ENCODE results near the gene PTK6. TPM values are rescaled to one million over a fixed set of nuclear protein-coding genes. Genes with fewer than 3 reads are reported as not detected.

PTK6 gene
- total and polyA plus RNA-seq, 2 of the 13 experiments (the other 11 are each of a cell fraction or from before 2014, with no cell fraction given) = 0.08 TPM; not detected in 1

GRCh38 chr20:63551068-63551467 lies 13.9 kb upstream of the PTK6 start (continued):
- TF ChIP-seq, protein P1, sequence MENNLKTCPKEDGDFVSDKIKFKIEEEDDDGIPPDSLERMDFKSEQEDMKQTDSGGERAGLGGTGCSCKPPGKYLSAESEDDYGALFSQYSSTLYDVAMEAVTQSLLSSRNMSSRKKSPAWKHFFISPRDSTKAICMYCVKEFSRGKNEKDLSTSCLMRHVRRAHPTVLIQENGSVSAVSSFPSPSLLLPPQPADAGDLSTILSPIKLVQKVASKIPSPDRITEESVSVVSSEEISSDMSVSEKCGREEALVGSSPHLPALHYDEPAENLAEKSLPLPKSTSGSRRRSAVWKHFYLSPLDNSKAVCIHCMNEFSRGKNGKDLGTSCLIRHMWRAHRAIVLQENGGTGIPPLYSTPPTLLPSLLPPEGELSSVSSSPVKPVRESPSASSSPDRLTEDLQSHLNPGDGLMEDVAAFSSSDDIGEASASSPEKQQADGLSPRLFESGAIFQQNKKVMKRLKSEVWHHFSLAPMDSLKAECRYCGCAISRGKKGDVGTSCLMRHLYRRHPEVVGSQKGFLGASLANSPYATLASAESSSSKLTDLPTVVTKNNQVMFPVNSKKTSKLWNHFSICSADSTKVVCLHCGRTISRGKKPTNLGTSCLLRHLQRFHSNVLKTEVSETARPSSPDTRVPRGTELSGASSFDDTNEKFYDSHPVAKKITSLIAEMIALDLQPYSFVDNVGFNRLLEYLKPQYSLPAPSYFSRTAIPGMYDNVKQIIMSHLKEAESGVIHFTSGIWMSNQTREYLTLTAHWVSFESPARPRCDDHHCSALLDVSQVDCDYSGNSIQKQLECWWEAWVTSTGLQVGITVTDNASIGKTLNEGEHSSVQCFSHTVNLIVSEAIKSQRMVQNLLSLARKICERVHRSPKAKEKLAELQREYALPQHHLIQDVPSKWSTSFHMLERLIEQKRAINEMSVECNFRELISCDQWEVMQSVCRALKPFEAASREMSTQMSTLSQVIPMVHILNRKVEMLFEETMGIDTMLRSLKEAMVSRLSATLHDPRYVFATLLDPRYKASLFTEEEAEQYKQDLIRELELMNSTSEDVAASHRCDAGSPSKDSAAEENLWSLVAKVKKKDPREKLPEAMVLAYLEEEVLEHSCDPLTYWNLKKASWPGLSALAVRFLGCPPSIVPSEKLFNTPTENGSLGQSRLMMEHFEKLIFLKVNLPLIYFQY (CRISPR knock-in tag; IDR thresholded peaks at IDR 0.05; ENCODE audit: borderline replicate concordance) = no peak
- TF ChIP-seq DZIP1 (CRISPR knock-in tag; IDR thresholded peaks at IDR 0.05) (no peak), SIN3B (IDR thresholded peaks at IDR 0.05; ENCODE audit: low read length) (no peak), SMYD3 (CRISPR knock-in tag; IDR thresholded peaks at IDR 0.05) (no peak), ZNF225 (CRISPR knock-in tag; IDR thresholded peaks at IDR 0.05) (no peak), ZNF460 (CRISPR knock-in tag; IDR thresholded peaks at IDR 0.05; ENCODE audit: borderline replicate concordance) (no peak), RBAK (CRISPR knock-in tag; IDR thresholded peaks at IDR 0.05) (no peak), ZBTB42 (CRISPR knock-in tag; IDR thresholded peaks at IDR 0.05) (no peak), CEBPB (IDR thresholded peaks at IDR 0.05; ENCODE audit: borderline replicate concordance, low read depth, low read length) (peak; percentile 54; the same call in 1 of the 2 replicates), SNAI1 (CRISPR knock-in tag; IDR thresholded peaks at IDR 0.05; ENCODE audit: borderline replicate concordance) (no peak), HCFC1 (IDR thresholded peaks at IDR 0.05; ENCODE audit: low read depth, low read length) (no peak), NR0B2 (CRISPR knock-in tag; IDR thresholded peaks at IDR 0.05) (no peak), THAP7 (CRISPR knock-in tag; IDR thresholded peaks at IDR 0.05) (no peak)
- TF ChIP-seq, protein P2, sequence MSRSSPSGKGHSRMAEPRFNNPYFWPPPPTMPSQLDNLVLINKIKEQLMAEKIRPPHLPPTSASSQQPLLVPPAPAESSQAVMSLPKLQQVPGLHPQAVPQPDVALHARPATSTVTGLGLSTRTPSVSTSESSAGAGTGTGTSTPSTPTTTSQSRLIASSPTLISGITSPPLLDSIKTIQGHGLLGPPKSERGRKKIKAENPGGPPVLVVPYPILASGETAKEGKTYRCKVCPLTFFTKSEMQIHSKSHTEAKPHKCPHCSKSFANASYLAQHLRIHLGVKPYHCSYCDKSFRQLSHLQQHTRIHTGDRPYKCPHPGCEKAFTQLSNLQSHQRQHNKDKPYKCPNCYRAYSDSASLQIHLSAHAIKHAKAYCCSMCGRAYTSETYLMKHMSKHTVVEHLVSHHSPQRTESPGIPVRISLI (CRISPR knock-in tag; IDR thresholded peaks at IDR 0.05; ENCODE audit: borderline replicate concordance) = no peak

Measured in HepG2 (cell line).